ENCODE data around the gene SUN3.
A peak's percentile ranks its signal among the peaks of the same experiment; 100 is the strongest.

The SUN3 gene, protein sequence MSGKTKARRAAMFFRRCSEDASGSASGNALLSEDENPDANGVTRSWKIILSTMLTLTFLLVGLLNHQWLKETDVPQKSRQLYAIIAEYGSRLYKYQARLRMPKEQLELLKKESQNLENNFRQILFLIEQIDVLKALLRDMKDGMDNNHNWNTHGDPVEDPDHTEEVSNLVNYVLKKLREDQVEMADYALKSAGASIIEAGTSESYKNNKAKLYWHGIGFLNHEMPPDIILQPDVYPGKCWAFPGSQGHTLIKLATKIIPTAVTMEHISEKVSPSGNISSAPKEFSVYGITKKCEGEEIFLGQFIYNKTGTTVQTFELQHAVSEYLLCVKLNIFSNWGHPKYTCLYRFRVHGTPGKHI

DNA sequence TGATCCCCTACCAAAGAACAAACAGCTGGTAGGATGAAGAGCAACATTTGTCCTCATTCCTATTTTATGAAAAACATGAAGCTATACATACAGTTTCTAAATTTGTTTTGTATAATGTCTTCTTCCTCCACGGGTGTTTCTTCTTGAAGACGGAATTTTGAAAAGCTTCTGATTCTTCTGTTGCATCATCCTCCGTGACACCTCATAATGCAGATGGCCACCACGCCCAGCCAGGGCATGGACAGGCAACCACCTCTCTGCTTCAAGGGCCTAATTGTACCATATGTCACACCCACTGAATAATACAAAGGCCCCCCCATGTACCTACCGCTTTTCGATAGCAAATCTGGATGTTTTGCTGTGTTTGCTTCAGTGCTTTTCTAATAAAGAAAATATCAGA, at the start of gene SUN3:
Gene SUN3 (minus strand): TSS at position 170 of the 400 bp plus-strand sequence. CDS start 169 bp downstream, at position 1.
- DNase-seq: no peak

GRCh38 chr7:48078470-48078869, 49.6 kb upstream of the SUN3 start:
- DNase-seq: no peak

DNA sequence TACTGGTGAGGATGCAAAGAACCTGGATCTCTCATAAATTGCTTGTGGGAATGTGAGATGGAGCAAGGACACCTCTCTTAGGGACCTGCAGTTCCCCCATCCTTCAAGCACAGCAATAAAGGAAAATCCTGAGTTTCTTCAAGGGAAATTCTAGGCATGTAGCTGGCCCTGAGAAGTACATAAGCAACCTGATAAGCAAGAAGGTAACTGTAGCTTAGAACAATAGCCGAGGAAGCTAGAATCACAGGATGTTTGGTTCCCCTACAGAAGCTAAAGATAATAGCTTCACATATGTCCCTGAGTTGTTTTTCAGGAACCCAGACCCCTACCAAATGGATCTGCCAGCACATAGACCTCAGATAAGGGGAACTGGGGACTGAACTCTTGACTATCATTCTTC, 48.5 kb upstream of the SUN3 start:
- no peak for DNase-seq

DNA sequence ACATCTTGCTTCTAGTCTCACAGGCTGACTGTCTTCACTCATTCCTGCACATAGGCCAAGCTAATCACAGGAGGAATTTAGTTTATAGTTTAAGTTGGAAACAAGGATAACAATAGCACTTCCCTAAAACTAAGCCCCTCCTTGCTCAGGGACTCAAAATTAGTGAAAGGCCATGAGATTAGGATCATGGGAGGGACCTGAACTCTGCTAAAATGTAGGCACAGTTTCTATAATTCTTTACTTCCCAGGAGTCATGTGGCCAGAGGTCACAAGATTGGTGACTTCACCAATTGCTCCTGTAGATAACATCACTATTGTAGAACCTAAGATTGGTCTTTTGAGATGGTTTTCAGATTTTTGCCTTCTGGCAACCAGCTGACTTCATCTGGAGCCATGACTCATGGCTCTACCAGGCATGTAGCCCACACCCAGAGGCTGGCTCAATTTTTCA, 45.3 kb upstream of the SUN3 start:
- no peak for DNase-seq

DNA sequence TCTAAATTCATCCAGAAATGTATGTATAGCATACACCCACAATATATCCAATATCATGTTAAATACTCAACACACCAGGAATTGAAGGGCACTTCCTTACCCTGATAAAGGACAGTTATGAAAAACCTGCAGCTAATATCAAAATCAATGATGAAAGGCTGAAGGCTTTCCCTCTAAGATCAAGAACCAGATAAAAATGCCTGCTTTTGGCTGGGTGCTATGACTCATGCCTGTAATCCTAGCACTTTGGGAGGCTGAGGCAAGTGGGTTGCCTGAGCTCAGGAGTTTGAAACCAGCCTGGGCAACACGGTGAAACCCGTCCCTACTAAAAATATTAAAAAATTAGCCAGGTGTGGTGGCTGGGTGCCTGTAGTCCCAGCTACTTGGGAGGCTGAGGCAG, 38.6 kb upstream of the SUN3 start:
- DNase-seq: no peak

GRCh38 chr7:48063985-48064384, 35.1 kb upstream of the SUN3 start:
- no peak for DNase-seq

DNA sequence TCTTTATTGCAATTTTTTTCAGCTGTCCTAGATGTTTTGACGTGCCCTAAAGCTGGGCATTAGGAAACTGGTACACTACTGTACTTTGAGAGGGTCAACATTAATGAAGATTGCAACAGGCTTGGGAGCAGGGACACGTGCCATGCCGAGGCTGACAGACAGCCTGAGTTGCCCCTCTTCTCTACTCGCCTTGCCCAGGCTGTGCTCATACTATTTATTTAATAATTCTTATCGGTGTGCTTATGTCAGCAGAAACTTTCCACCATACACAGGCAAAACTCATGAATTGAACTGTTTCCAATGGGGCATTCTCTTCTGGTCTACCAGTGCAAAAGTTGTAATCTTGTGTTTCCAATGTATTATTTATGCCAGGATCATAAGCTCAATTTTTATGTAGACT, 30.8 kb upstream of the SUN3 start:
- DNase-seq: no peak

GRCh38 chr7:48058990-48059389, 30.1 kb upstream of the SUN3 start:
- no peak for DNase-seq

- DNase-seq: no peak
These were observed 24.8 kb upstream of the SUN3 start for GRCh38 chr7:48053736-48054135.

DNA sequence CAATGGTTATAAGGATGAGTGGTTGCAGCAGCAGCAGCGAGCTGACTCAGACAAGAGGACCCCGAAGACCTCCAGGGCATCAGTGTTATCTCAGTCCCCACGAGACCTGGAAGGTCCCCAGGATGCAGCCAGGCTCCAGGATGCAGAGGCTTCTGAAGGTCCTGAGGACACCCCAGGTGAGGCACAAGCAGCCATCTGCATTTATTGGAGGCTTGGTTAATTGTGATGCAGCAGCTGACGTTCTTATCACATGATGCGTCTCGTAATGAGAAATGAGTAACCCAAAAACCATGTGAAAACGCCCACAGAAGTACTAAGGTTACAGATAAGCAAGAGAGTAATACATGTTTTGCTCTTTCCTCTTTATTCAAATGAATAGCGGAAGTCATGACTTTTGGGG, 23.8 kb upstream of the SUN3 start:
- DNase-seq: peak; percentile 32

DNA sequence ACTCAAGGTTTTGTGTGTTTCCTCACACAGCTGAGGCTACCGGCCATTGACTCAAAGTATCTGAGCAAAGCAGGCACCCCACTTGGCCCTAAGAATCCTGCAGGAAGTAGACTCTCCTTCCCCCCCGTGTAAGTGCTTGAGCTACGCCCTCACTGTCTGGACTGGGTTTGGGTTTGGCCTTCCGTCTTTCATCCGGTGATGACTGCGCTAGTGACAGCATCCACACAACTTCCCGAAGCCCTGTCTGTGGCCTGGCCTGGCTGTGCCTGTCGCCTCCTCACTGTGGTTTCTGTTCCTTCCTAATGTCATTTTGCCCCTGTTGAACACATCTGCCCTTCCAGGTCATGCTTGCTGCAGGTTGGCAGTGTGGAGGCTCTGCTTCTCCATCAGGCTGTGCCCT, 20.9 kb upstream of the SUN3 start:
- DNase-seq: no peak

DNA sequence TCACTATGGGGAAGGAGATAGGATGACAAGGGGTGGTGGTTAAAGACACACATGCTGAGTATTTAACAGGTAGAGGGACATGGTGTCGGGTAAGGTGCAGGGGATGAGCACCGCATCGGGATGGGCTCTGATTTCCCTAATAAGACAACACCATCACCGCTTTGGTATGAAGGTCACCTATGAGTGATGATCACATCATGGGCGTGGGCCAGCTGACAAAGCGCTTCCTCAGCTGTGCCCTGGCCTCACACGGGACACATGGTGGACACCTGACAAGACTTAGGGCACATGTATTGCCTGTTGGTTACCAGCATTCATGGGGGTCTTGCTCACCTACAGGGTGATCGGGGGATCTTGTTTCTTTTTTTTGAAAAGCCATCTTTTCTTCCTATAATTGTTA, 19.2 kb upstream of the SUN3 start:
- DNase-seq: no peak

DNA sequence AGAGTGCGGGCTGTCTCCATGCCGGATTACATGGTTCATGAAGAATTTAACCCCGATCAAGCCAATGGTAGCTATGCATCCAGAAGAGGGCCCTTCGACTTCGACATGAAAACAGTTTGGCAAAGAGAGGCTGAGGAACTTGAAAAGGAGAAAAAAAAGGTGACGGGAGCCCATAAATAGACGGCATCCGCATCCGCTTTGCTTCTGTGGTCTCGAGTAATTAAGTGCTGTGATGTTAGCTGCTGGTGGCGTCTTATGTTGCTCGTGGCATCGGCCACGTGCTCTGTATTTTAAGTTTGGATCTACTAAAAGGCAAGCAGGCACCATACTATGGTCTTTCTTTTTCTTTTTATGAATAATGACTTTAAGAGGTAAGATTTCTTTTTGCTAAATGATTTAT, 17.6 kb upstream of the SUN3 start:
- no peak for DNase-seq

GRCh38 chr7:48045195-48045765, 16.4 kb upstream of the SUN3 start:
- no peak for DNase-seq

- no peak for DNase-seq
These were observed 13.7 kb upstream of the SUN3 start for GRCh38 chr7:48042636-48043035.

DNA sequence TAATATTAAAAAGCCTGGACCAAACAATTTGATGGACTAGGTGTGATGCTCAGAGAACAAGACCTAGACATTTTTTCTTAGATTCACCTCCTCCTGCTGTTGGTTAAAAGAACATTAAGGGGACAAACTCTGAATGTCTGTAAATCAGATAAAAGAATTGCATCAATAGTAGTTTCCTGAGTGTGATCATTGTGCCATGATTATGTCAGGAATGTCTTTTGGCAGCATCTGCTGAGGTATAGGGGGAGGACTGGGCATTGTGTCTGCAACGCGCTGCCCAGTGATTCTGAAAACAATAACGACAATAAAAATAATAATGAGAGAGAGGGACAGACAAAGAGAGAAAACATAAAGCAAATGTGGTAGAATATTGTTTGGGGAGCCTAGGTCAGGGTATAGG, 13.3 kb upstream of the SUN3 start:
- DNase-seq: no peak

DNA sequence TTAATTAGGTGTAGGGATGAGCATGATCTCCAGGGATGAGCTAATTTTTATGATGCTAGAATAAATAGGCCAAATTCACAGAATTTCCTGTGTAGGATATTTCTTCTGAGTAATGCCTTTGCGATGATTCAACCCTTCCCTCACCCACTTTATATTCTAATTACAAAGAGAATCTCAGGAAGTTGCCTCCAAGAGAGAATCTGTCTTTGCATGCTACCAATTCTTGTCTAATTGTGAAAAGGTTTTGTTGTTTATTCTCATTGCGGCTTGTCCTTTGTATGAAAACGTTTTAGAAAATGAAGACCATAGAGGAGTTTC, 12.7 kb upstream of the SUN3 start:
- DNase-seq: no peak

- no peak for DNase-seq
These were observed 12.2 kb upstream of the SUN3 start for GRCh38 chr7:48040944-48041652.

DNA sequence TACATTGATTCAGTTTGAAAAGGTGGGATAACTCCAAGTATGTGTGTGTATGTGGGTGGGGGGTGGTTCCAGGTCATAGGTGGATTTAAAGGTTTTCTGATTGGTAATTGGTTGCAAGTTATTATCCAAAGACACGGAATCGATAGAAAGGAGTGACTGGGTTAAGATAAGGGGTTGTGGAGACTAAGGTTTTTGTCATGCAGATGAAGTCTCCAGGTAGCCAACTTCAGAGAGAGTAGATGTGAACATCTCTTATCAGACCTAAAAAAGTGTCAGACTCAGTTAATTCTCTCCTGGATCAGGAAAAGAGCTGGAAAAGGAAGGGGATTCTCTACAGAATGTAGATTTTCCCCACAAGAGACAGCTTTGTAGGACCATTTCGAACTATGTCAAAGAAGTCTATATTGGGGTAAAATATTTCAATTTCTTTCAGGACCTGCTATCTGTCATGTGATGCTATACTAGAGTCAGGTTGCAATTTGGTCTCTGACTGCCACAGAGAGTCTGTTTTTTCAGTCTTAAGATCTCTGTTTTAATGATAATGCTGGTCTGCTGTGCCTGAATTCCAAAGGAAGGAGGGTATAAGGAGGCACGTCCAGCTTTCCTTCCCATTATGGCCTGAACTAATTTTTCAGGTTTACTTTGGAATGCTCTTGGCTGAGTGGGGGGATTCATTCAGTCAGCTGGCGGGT, 10.1 kb upstream of the SUN3 start:
- no peak for DNase-seq

DNA sequence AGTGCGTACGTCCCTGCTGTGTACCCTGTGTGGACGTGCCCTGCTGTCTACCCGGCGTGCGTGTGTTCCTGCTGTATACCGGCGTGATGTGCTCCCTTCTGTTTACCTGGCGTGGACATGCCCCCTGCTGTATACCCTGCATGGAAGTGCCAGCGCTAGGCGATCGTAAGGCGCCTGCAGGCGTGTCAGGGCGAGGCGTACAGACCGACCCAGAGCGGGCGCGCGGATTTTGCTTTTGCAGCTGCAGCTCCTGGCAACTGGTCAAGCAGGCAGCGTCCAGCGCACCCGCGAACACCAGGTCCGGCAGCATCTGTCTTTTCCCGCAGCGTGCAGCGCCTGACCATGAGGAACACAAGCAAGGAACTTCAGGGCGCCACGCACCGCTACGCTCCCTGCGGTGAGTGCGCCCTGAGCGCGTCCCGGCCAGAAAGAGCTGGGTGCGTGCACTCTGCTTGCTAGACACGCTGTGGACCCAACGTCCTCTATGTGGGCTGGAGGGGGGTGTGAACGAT, 7.1 kb upstream of the SUN3 start:
- no peak for DNase-seq

- peak; percentile 88 for DNase-seq
These were observed 6.5 kb upstream of the SUN3 start, which contains the start of gene C7orf57 for GRCh38 chr7:48035301-48035966. TSS of gene C7orf57 (plus strand) at chr7:48035543. CDS start at chr7:48036309, 766 bp downstream.

GRCh38 chr7:48033922-48034321, 5.0 kb upstream of the SUN3 start:
- DNase-seq: no peak

GRCh38 chr7:48031111-48031510, 2.2 kb upstream of the SUN3 start:
- DNase-seq: no peak
